G401 (cell line): ENCODE measurements around the gene HDGFL2. TPM values are rescaled to one million over a fixed set of nuclear protein-coding genes. Genes with fewer than 3 reads are reported as not detected.
"Not testable (repeated sequence)": the region's sequence is repeated elsewhere in the genome, so short reads cannot be mapped to it uniquely, and the experiment has no call there.

Experiments
- DNase-seq: peaks from one replicate; pipeline ENCODE4 v3.0.0-alpha.2; 2015; ENCODE audit warnings: low spot score
- in situ Hi-C: cut with HindIII; loops from 2 replicates; pipeline ENCODE4 v1.10.0; 2016; ENCODE audit warnings: low sequenced_read_pairs, mixed read lengths
- total RNA-seq: library from RNA; depleted of rRNA; stranded (reverse); fragments of >200 nt; shearing (Covaris generic); gene quantifications from 2 replicates; pipeline ENCODE4 v1.2.3, GENCODE V29; 2014

Gene HDGFL2
- total RNA-seq, 1 experiment from 2014 or later: 106 TPM

DNA sequence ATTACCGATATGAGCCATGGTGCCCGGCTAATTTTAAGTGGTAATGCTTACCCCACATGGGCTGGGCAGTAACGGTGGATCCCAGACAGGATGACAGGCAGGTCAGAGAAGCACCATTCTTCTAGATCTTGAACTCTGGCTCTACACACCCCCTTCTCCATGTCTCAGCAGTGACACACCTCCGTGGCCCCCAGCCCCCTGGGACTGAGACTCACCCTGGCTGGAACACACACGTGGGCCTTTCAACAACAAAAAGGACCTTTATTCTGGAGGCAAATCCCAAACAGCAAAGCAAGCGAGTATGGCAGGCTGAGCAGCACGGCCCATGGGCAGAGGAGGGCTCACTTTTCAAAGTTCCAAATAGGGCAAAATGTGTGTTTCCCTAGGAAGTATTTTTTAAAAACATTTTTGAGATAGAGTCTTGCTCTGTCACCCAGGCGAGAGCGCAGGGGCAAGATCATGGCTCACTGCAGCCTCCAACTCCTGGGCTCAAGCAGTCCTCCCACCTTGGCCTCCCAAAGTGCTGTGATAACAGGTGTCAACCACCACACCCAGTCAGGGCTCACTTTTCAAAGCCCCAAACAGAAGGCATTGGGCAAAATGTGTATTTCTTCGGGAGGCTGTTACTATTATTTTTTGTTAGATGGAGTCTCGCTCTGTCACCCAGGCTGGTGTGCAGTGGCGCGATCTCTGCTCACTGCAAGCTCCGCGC is 50.4 kb downstream of the HDGFL2 start:
- no peak for DNase-seq
- in situ Hi-C loops: no loop called here

GRCh38 chr19:4523306-4524110 is 51.4 kb downstream of the HDGFL2 start:
- in situ Hi-C loops: no loop called here
- peak; percentile 26 for DNase-seq

GRCh38 chr19:4524808-4525562 is 52.9 kb downstream of the HDGFL2 start:
- DNase-seq: peak; percentile 30
- in situ Hi-C loops: no loop called here

GRCh38 chr19:4525563-4526002 is 53.5 kb downstream of the HDGFL2 start:
- in situ Hi-C loops: no loop called here
- DNase-seq: no peak

GRCh38 chr19:4527377-4527776 is 55.3 kb downstream of the HDGFL2 start:
- DNase-seq, in situ Hi-C loops: not testable (repeated sequence)

- in situ Hi-C loops: no loop called here
- DNase-seq: no peak
These were observed 56.7 kb downstream of the HDGFL2 start for GRCh38 chr19:4528843-4529242.

DNA sequence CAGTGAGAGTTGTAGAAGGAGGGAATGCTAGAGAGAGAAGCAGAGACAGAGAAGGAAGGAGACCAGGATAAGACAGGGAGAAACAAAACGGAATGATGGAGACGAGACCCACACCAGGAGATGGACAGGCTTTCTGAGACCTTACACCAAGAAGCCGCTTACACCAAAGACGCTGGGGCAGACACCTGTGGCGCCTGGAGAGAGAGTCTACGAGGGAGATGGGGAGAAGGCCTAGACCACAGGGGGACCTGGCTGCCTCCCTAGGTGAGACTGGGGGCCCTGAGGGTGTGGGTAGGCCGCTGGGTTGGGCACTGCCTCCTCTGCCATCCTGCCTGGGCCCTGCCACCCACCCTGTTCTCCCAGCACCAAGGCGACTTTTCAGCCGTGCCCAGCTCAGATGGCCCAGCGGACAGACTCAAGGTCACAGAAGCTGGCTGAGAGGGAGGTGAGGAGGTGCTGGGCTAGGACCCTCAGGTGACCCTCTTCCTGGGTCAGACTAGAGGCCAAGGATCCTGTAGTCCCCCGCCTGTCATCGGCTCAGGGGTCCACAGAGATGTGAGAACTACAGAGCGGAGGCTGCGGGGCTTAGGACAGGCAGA is 57.9 kb downstream of the HDGFL2 start:
- DNase-seq: no peak
- in situ Hi-C loops: no loop called here

DNA sequence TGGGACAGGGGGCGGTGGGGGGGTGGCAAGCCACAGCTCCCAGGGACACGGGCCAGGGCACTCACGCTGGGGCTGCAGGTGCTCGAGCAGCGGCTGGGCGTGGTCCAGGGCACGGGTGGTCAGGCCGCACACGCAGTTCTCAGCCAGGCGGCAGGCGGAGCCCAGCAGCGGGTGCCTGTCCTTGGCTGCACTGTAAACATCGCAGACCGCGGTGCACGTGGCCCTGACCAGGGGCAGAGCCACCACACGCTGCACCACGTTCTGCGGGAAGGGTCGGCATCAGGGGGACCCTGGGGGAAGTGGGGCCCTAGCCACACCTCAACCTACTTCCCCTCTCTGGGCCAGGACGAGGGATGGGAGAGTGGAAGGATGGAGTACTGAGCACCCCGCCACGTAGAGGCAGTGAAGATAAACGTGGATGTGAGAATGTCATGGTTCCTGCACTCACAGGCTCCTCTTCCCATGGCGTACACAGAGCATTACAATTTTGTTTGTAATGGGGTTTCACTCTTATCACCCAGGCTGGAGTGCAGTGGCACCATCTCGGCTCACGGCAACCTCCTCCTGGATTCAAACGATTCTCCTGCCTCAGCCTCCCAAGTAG is 59.6 kb downstream of the HDGFL2 start:
- in situ Hi-C loops: no loop called here
- no peak for DNase-seq

GRCh38 chr19:4533334-4533733 is 61.2 kb downstream of the HDGFL2 start:
- DNase-seq: no peak
- in situ Hi-C loops: no loop called here

- in situ Hi-C loops: no loop called here
These were observed 61.8 kb downstream of the HDGFL2 start for GRCh38 chr19:4533835-4534424.

DNA sequence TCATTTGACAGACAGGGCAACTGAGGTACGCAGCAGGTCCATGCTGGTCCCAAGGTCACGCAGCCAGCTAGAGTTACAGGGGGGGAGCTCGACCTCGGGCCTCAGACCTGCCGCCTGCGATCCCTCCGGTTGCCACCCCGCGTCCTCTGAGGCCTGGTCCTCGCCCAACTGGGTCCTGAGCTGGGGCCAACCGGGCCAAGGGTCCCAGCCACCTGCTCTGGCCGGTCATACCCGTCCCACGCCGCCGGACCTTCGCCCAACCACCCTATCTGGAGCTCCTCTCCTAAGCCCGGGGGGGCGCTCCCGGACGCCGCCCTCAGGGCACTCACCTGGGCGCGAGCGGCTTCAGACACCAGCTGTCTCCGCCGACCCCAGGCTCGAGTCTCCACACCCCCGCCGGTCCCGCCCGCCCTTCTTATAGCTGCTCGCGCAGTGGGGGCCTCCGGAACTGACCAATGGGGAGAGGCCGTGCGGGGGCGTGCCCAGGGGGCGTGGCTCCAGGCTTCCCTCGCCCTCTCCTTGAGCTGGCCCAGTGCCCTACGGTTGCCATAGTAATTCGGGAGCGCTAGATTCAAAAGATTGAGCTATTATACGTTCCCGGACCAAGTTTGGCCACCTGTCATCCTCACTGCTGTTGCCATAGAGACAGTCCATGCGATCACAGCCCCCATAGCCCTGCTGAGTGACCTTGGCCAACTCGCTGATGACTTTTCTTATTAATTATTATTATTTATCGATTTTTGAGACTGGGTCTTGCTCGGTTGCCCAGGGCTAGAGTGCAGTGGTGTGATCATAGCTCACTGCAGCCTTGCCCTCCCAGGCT is 63.0 kb downstream of the HDGFL2 start, which contains the start of gene PLIN5:
Gene PLIN5 (minus strand): TSS at position 389 of the 823 bp plus-strand sequence. CDS start 1,150 bp downstream, outside the sequence.
- peak; percentile 85 for DNase-seq
- in situ Hi-C loops: no loop called here

More at GRCh38 chr19:4533835-4534424, 61.8 kb downstream of the HDGFL2 start:
- no peak for DNase-seq

GRCh38 chr19:4536798-4537197 is 64.7 kb downstream of the HDGFL2 start:
- in situ Hi-C loops: no loop called here

DNA sequence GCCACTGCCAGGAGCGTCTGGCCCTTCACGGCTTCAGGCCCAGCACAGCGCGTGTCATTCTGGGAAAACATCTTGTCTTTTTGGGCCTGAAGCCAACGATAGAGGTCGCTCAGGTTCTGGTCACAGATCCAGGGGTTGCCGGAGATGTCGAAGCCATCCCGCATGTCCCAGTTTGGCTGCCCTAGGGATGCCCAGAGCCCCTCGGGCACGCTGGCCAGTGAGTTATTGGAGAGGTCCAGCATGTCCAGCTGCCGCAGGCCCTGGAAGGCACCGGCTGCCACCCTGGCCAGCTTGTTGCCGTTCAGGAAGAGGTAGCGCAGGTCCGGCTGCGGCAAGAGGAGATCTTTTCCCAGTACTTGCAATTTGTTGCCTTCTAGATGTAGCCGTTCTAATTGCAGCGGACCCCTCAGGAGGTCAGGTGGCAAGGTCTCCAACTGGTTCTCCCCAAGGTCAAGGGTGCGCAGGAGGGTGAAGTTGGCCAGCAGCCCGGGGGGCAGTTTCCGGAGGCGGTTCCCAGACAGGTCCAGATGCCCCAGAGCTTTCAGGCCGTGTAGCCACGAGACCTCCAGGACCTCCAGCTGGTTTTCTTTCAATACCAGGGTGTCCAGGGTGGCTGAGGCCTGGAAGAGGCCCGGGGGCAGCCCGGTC is 66.0 kb downstream of the HDGFL2 start:
- in situ Hi-C loops: no loop called here
- DNase-seq: no peak

More at GRCh38 chr19:4536798-4537197, 64.7 kb downstream of the HDGFL2 start:
- DNase-seq: no peak

GRCh38 chr19:4538601-4538954 is 66.5 kb downstream of the HDGFL2 start:
- DNase-seq: no peak
- in situ Hi-C loops: no loop called here

DNA sequence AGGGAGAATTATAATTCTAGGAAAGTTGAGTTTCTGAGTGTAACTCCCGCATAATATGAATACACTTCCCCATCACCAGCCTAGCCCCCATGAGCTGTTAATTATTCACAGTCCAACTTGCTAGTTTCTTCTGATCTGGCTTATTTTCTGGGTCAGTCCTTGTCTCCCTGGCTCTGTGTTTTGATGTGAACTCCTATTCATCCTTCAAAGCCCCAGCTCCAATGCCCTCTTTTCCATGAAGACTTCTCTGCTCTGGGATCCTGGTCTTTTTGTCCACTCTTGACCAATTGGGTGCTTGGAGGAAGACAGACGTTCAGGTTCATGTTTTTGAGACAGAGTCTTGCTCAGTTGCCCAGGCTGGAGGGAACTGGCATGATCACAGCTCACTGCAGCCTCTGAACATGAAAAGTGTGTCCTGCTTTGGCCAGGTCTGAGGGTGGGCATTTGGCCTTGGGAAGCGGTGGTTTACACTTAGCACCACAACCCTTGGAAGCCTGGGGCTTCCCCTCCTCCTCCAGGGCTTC is 67.1 kb downstream of the HDGFL2 start:
- DNase-seq: no peak
- in situ Hi-C loops: no loop called here

DNA sequence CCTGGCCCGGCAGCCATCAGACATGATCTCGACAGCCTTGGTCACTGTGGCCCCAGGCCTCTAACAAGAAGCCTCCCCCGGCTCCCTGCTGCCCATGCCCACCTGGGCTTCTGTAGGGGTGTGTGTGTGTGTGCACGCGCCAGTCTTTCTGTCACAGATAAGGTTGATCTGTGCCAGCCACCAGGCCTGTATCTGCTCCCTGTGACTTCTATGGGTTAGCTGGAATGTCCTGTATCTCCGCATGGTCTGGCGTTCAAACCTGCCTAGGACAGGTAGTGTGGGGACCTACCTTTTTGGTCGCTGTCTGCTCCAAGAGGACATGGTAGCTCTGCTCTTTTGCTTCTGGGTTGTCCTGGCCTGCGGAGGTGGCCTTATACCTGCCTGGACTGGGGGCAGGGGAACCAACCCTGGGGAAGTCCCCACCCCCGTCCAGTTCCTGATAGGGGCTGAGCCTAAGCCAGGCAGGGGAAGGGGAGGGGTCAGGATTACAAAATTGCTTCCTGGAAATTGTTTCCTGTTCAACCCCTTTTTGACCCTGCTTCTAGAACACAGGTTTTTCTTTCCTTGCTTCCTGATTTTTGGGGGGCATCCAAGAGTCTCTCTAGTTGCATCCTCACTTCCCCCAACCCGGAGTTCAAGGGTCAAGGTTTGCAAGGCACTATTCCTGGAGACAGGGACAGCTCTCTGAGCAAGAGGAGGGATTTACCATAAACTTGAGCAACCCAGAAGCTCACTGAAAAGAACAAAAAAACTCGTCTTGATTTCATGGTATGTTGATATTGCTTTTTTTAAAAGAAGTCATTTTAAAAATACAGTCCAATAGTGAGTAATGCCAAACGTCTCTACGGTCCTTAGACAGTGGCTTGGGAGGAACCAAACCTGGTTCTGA is 67.8 kb downstream of the HDGFL2 start, which contains the start of gene LRG1:
Gene LRG1 (minus strand): TSS at position 344 of the 889 bp plus-strand sequence. CDS start 23 bp downstream, at position 321.
- DNase-seq: no peak
- in situ Hi-C loops: no loop called here
